HG02642 (cell line): ENCODE measurements around the gene SOSTDC1.

Source experiments
- ATAC-seq: cut with Tn5 transposase; IDR thresholded peaks from one replicate; pipeline ENCODE4 v1.9.1; 2021; ENCODE audit warnings: mild to moderate bottlenecking; ENCODE audit not compliant: unreplicated experiment, poor library complexity

The SOSTDC1 gene

GRCh38 chr7:16420649-16421332 is 44.7 kb downstream of the SOSTDC1 start:
- ATAC-seq, result peak; percentile 87

- ATAC-seq, result no peak
These were observed 45.2 kb downstream of the SOSTDC1 start for GRCh38 chr7:16420329-16420648.

GRCh38 chr7:16419859-16420258 is 45.7 kb downstream of the SOSTDC1 start:
- ATAC-seq, result no peak

GRCh38 chr7:16419126-16419525 is 46.4 kb downstream of the SOSTDC1 start:
- ATAC-seq, result no peak

- no peak for ATAC-seq
These were observed 47.6 kb downstream of the SOSTDC1 start for GRCh38 chr7:16417906-16418305.

- no peak for ATAC-seq
These were observed 49.0 kb downstream of the SOSTDC1 start for GRCh38 chr7:16416289-16417282.

GRCh38 chr7:16412274-16413254 is 53.0 kb downstream of the SOSTDC1 start:
- ATAC-seq, result no peak
